HepG2 (cell line): ENCODE measurements around the gene MARCO. TPM values are rescaled to one million over a fixed set of nuclear protein-coding genes. Genes with fewer than 3 reads are reported as not detected.

Experiments used
- ATAC-seq: fragments of 200-7000 bp; cut with Tn5 transposase; 3 replicates; pipeline ENCODE4 v1.9.1; 2020; ENCODE audit warnings: mild to moderate bottlenecking, moderate library complexity
- BruUV-seq: library from RNA; stranded (reverse); fragments of 400-500 nt; replicated peaks from 2 replicates; lab custom pipeline; 2021; lab: Mats Ljungman, UMichigan
- CTCF ChIA-PET: fragments of 300-600 bp; formaldehyde crosslinking; extraction: SDS; loops from one replicate; lab custom pipeline; 2021; ENCODE audit warnings: low total read pairs, inconsistent platforms, low intra/inter-chr PET ratio; lab: Yijun Ruan, JAX
- POLR2A ChIA-PET: fragments of 350-600 bp; sonication (Branson Sonifier 250); formaldehyde crosslinking; loops from one replicate; lab custom pipeline; 2020; ENCODE audit warnings: antibody characterized with exemption, inconsistent platforms; lab: Yijun Ruan, JAX
- DNase-seq: peaks from one replicate; pipeline ENCODE4 v3.0.0-alpha.2; 2015; ENCODE audit warnings: low spot score
- FAIRE-seq: peaks from 3 replicates; lab custom pipeline; 2011; peaks lifted over from hg19 to GRCh38; lab: Jason Lieb, UNC
- H2AFZ ChIP-seq: one replicate; pipeline ENCODE4 v1.6.1; 2011; ENCODE audit warnings: low read length, inconsistent platforms
- H3K27ac ChIP-seq: fragments of 300-600 bp; 3 replicates; pipeline ENCODE4 v1.8.0; 2011; ENCODE audit warnings: mixed run types, mild to moderate bottlenecking, mixed read lengths, low read length, inconsistent platforms; ENCODE audit not compliant: insufficient read depth; ENCODE audit errors: extremely low read length
- H3K27me3 ChIP-seq, 2 experiments: fragments of 200-600 bp in 1 of 2; 2 replicates in 1 of 2; 3 replicates in 1 of 2; pipeline versions ENCODE4 v1.6.0 to v1.8.0; 2011; ENCODE audit warnings: low read length in 2 of 2, mild to moderate bottlenecking in 2 of 2, moderate library complexity in 2 of 2, inconsistent platforms in 1 of 2; ENCODE audit not compliant: insufficient read depth in 2 of 2, control insufficient read depth in 1 of 2
- H3K36me3 ChIP-seq, 2 experiments: fragments of 200-600 bp in 1 of 2; replicated peaks in 1 of 2; 2 replicates in 1 of 2; 3 replicates in 1 of 2; pipeline versions ENCODE4 v1.5.1 to v1.8.0; 2011; ENCODE audit warnings: low read length in 2 of 2, inconsistent platforms in 1 of 2; ENCODE audit not compliant: insufficient read depth in 2 of 2, control insufficient read depth in 1 of 2
- H3K4me1 ChIP-seq: 2 replicates; pipeline ENCODE4 v1.5.1; 2012; ENCODE audit warnings: low read length, inconsistent platforms; ENCODE audit not compliant: insufficient read depth
- H3K4me2 ChIP-seq: 2 replicates; pipeline ENCODE4 v1.6.0; 2011; ENCODE audit warnings: low read depth, low read length, inconsistent platforms
- H3K4me3 ChIP-seq, 3 experiments: fragments of 200-600 bp in 1 of 3; sonication (generic), shearing (Covaris generic) in 1 of 3; replicated peaks in 1 of 3; 2 replicates each; pipeline ENCODE4 v1.5.1; 2011 to 2016; ENCODE audit warnings: low read length in 3 of 3, inconsistent platforms in 2 of 3, low read depth in 2 of 3, mild to moderate bottlenecking in 2 of 3, control low read depth in 1 of 3, mixed read lengths in 1 of 3; ENCODE audit not compliant: insufficient read depth in 1 of 3
- H3K79me2 ChIP-seq: one replicate; pipeline ENCODE4 v1.6.1; 2011; ENCODE audit warnings: low read length, inconsistent platforms; ENCODE audit not compliant: insufficient read depth
- H3K9ac ChIP-seq: 2 replicates; pipeline ENCODE4 v1.6.0; 2011; ENCODE audit warnings: mild to moderate bottlenecking, low read depth, low read length, inconsistent platforms; ENCODE audit not compliant: insufficient read depth
- H3K9me3 ChIP-seq: 2 replicates; pipeline ENCODE4 v1.5.1; 2012; ENCODE audit warnings: mild to moderate bottlenecking, low read length
- H4K20me1 ChIP-seq: 2 replicates; pipeline ENCODE4 v1.6.0; 2011; ENCODE audit warnings: inconsistent platforms, mild to moderate bottlenecking, low read length, moderate library complexity; ENCODE audit not compliant: insufficient read depth
- CEBPB ChIP-seq: IDR thresholded peaks from 2 replicates; pipeline ENCODE4 v1.6.1; 2011; ENCODE audit warnings: low read depth, low read length, improper control_type of control experiment, borderline replicate concordance
- FOSL2 ChIP-seq: sonication (generic); formaldehyde crosslinking; IDR thresholded peaks from 2 replicates; pipeline ENCODE4 v1.4.0; 2020; ENCODE audit warnings: missing genetic modification reagents
- NCOA1 ChIP-seq: sonication (generic); formaldehyde crosslinking; IDR thresholded peaks from 2 replicates; pipeline ENCODE4 v1.9.0; 2021; ENCODE audit warnings: missing genetic modification reagents
- ZBTB44 ChIP-seq: sonication (generic); formaldehyde crosslinking; IDR thresholded peaks from 2 replicates; pipeline ENCODE4 v1.4.0; 2020; ENCODE audit warnings: missing genetic modification reagents
- WGBS: methylation state at CpG from one replicate; pipeline ENCODE4 v1.1.6; 2017; ENCODE audit warnings: low lambda C conversion rate; 5-methylcytosine and 5-hydroxymethylcytosine counted together
- in situ Hi-C: cut with HindIII; loops from 2 replicates; pipeline ENCODE4 v1.10.0; 2017; ENCODE audit warnings: low pct_unique_long_range_greater_than_20kb; ENCODE audit not compliant: extremely low pct_ligation_motif_present
- intact Hi-C: fragments of 100-400 bp; cut with micrococcal nuclease; formaldehyde crosslinking; loops from one replicate; pipeline ENCODE4 v1.10.0; 2022; ENCODE audit not compliant: unreplicated experiment
- polyA plus RNA-seq, 8 experiments: library from polyadenylated mRNA; depleted of rRNA in 3 of 8; stranded (reverse) in 7 of 8; unstranded in 1 of 8; fragments of >200 nt; fragmentation: Illumina TruSeq in 4 of 8; extraction: Trizol in 4 of 8; gene quantifications; 2 replicates each; pipeline versions ENCODE4 v1.2.1 to v1.2.3, GENCODE V29; 2011 to 2016; ENCODE audit warnings: low read depth in 4 of 8, missing spikeins in 1 of 8, mixed read lengths in 1 of 8; ENCODE audit not compliant: insufficient read depth in 1 of 8
- total RNA-seq, 5 experiments: library from RNA; depleted of rRNA; stranded (reverse); fragments of >200 nt; fragmentation: Illumina TruSeq; extraction: Trizol; gene quantifications; 2 replicates each; pipeline ENCODE4 v1.2.3, GENCODE V29; 2016; ENCODE audit warnings: low read depth in 1 of 5

Gene MARCO
- total and polyA plus RNA-seq, 2 of the 13 experiments (the other 11 are each of a cell fraction or from before 2014, with no cell fraction given): not detected

DNA sequence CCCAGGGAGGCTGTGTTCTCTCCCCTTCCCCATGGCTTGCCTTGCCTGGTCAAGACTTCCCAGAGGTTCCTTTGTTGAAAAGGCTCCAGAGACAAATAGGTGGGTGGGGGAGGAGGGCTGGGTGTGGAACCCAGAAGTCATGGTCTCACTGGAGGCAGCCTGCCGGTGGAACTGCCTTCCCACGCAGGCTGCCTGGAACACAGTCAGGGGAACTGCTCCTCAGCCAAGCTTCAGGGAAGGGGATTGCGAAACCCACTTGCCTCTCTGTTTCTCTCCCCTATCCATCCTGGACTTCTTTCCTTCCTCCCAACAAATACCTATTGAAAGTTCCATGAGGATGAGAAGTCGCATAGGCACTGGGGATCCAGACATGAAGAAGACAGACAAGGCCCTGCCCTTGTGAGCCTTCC, 31.6 kb downstream of the MARCO start:
- H3K79me2 ChIP-seq: no peaks in the 10 kb centered on the region
- POLR2A ChIA-PET: no interaction called here
- BruUV-seq: no TSS peak
- ATAC-seq: no peak
- no peak for FAIRE-seq
- CTCF ChIA-PET: no interaction called here
- no peak overlapping the region for H3K9ac ChIP-seq
- H3K27ac ChIP-seq: no peak overlapping the region
- WGBS: 8% methylated on average over 4 of the region's 4 CpGs
- DNase-seq: no peak
- intact Hi-C loops (no loop called here), in situ Hi-C loops (no loop called here)
- peak; percentile 77 for TF ChIP-seq CEBPB
- no peak for TF ChIP-seq ZBTB44
- no peaks in the 10 kb centered on the region for H4K20me1 ChIP-seq
- H3K4me2 ChIP-seq: no peak overlapping the region
- no peaks in the 10 kb centered on the region for H3K4me1 ChIP-seq
- H3K36me3 ChIP-seq: no peaks in the 10 kb centered on the region
- H3K4me3 ChIP-seq: no peak overlapping the region
- H3K27me3 ChIP-seq: peaks cover 0 to 20% of the 10 kb centered on the region in 2 experiments; a peak in 2 of 5 replicates
- no peak overlapping the region for H2AFZ ChIP-seq
- no peaks in the 10 kb centered on the region for H3K9me3 ChIP-seq

GRCh38 chr2:118974103-118974993, 32.4 kb downstream of the MARCO start:
- no peak overlapping the region for H3K4me2 ChIP-seq
- POLR2A ChIA-PET: no interaction called here
- no peak for ATAC-seq
- 9% methylated on average over 13 of the region's 13 CpGs for WGBS
- intact Hi-C loops: no loop called here
- in situ Hi-C loops: no loop called here
- no peak overlapping the region for H3K9ac ChIP-seq
- CTCF ChIA-PET: no interaction called here
- TF ChIP-seq NCOA1 (CRISPR knock-in tag) (no peak), FOSL2 (peak; percentile 53)
- no peaks in the 10 kb centered on the region for H4K20me1 ChIP-seq
- BruUV-seq: no TSS peak
- DNase-seq: no peak
- H3K27ac ChIP-seq: no peak overlapping the region
- no peak for FAIRE-seq
- H3K36me3 ChIP-seq: no peaks in the 10 kb centered on the region
- H3K27me3 ChIP-seq: peaks cover 0 to 20% of the 10 kb centered on the region in 2 experiments; a peak in 2 of 5 replicates
- H3K4me1 ChIP-seq: no peaks in the 10 kb centered on the region
- H3K9me3 ChIP-seq: no peaks in the 10 kb centered on the region
- no peak overlapping the region for H2AFZ ChIP-seq
- no peak overlapping the region for H3K4me3 ChIP-seq
- H3K79me2 ChIP-seq: no peaks in the 10 kb centered on the region
